Lung (tissue), 12 donors: ENCODE measurements around the gene RAB9B. TPM values are rescaled to one million over a fixed set of nuclear protein-coding genes. Genes with fewer than 3 reads are reported as not detected.

ENCODE experiments used
- ATAC-seq: fragments of 200-7000 bp; cut with Tn5 transposase; one replicate; pipeline ENCODE4 v1.9.1; 2020; ENCODE audit warnings: moderate number of reproducible peaks; ENCODE audit not compliant: insufficient read depth, low FRiP score
- DNase-seq, 3 donors: peaks; one replicate each; pipeline ENCODE4 v3.0.0-alpha.2; 2013 to 2017
- H3K27ac ChIP-seq, 2 donors: one replicate each; pipeline ENCODE4 v1.5.1; 2013; ENCODE audit warnings: mild to moderate bottlenecking in 2 of 2, moderate library complexity in 2 of 2, control low read depth in 1 of 2, inconsistent platforms in 1 of 2, low read depth in 1 of 2, low read length in 1 of 2
- H3K27me3 ChIP-seq, 3 donors: one replicate each; pipeline ENCODE4 v1.5.1; 2013; ENCODE audit warnings: low read length in 2 of 3; ENCODE audit not compliant: control insufficient read depth in 3 of 3, insufficient read depth in 3 of 3
- H3K36me3 ChIP-seq, 4 donors: one replicate each; pipeline ENCODE4 v1.5.1; 2013; ENCODE audit warnings: low read length in 4 of 4, mild to moderate bottlenecking in 1 of 4, moderate library complexity in 1 of 4; ENCODE audit not compliant: control insufficient read depth in 4 of 4, insufficient read depth in 4 of 4
- H3K4me1 ChIP-seq, 5 donors: one replicate each; pipeline ENCODE4 v1.5.1; 2013; ENCODE audit warnings: low read length in 5 of 5, mild to moderate bottlenecking in 2 of 5, moderate library complexity in 1 of 5; ENCODE audit not compliant: control insufficient read depth in 5 of 5, insufficient read depth in 5 of 5
- H3K4me3 ChIP-seq: one replicate; pipeline ENCODE4 v1.5.1; 2013; ENCODE audit warnings: mild to moderate bottlenecking, control low read depth, moderate library complexity
- H3K9ac ChIP-seq, 2 donors: one replicate each; pipeline ENCODE4 v1.5.1; 2013; ENCODE audit warnings: low read length in 2 of 2, control low read depth in 1 of 2; ENCODE audit not compliant: insufficient read depth in 1 of 2
- H3K9me3 ChIP-seq, 4 donors: one replicate each; pipeline ENCODE4 v1.5.1; 2013; ENCODE audit warnings: low read length in 3 of 4, mild to moderate bottlenecking in 1 of 4, moderate library complexity in 1 of 4; ENCODE audit not compliant: control insufficient read depth in 4 of 4, insufficient read depth in 3 of 4
- WGBS, 2 donors: extraction: QIAGEN DNeasy Blood & Tissue Kit; methylation state at CpG; one replicate each; pipeline ENCODE4 v1.1.7; 2013; 5-methylcytosine and 5-hydroxymethylcytosine counted together
- polyA plus RNA-seq, 2 donors: library from polyadenylated mRNA; stranded (reverse); fragments of 200-250 nt; gene quantifications; one replicate each; pipeline ENCODE4 v1.2.1, GENCODE V29; 2013
- total RNA-seq, 2 donors: library from RNA; depleted of rRNA in 1 of 2; stranded (reverse); fragments of >200 nt in 1 of 2; gene quantifications; one replicate each; pipeline ENCODE4 v1.2.1, GENCODE V29; 2014 to 2021
- TF ChIP-seq, protein P1 (sequence below): IDR thresholded peaks from 2 replicates; pipeline ENCODE4 v1.5.1; 2012; ENCODE audit warnings: mild to moderate bottlenecking; ENCODE audit errors: control extremely low read depth, extremely low read depth
- donor health status: control.
- donor health status: control.
- donor health status: Bipolar disorder and iron deficiency.
- donor health status: healthy.
- donor health status: DM: yes; HTN: yes; CAD: no.

Gene RAB9B
- total and polyA plus RNA-seq, 4 donors: 0.16 to 3.3 (median 0.46) TPM

DNA sequence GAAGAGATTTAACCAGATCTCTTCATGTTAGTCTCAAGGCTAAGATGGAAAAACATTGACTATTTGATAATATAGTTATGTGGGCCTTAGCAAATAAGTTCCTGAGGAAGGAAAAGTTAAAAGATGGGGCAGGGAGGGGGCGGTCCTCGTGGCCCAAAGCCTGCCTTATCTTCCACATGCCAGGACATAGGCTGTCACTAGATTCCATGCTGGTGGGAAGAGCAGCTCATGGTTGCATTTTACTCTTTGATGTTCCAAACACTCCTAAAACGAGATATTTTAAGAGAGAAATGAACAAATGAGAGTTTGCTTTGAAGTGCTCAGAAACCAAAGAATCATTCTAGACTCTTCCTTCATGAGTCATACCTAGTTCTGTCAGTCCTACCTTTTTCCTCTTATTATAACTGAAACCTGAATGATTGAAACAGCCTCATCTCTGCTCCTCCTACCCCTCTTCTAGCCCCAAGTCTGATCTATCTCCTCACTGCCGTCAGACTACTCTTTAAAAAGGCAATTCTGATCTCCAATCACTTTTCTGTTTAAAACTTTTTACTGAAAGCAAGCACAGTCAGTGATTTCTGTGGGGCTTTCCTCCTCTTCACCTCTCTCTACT lies 25.1 kb downstream of the RAB9B start:
- DNase-seq: no peak
- ATAC-seq: no peak
- 51 to 74% methylated on average over 4 of the region's 4 CpGs for WGBS, 2 donors
- TF ChIP-seq, protein P1, sequence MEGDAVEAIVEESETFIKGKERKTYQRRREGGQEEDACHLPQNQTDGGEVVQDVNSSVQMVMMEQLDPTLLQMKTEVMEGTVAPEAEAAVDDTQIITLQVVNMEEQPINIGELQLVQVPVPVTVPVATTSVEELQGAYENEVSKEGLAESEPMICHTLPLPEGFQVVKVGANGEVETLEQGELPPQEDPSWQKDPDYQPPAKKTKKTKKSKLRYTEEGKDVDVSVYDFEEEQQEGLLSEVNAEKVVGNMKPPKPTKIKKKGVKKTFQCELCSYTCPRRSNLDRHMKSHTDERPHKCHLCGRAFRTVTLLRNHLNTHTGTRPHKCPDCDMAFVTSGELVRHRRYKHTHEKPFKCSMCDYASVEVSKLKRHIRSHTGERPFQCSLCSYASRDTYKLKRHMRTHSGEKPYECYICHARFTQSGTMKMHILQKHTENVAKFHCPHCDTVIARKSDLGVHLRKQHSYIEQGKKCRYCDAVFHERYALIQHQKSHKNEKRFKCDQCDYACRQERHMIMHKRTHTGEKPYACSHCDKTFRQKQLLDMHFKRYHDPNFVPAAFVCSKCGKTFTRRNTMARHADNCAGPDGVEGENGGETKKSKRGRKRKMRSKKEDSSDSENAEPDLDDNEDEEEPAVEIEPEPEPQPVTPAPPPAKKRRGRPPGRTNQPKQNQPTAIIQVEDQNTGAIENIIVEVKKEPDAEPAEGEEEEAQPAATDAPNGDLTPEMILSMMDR: no peak
- H3K36me3 ChIP-seq: no peaks in the 10 kb centered on the region
- H3K9me3 ChIP-seq: no peaks in the 10 kb centered on the region
- no peak overlapping the region for H3K4me3 ChIP-seq
- H3K4me1 ChIP-seq: no peaks in the 10 kb centered on the region
- no peak overlapping the region for H3K27ac ChIP-seq
- H3K9ac ChIP-seq: no peak overlapping the region
- peaks cover 4 to 44% (median 14%) of the 10 kb centered on the region in 3 donors for H3K27me3 ChIP-seq

DNA sequence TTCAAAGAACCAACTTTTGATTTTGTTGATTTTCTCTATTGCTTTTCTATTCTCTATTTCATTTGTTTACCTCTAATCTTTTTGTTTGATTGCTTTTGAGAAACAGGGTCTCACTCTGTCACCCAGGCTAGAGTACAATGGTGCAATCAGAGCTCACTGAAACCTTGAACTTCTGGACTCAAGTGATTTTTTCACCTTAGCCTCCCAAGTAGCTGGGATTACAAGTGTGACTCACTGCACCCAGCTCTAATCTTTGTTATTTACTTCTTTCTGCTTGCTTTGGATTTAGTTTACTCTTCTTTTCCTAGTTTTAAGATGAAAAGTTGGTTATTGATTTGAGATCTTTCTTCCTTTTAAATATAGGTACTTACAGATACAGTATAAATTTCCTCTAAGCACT lies 26.2 kb downstream of the RAB9B start:
- H3K4me1 ChIP-seq: no peaks in the 10 kb centered on the region
- ATAC-seq (no peak), DNase-seq (no peak)
- no peak overlapping the region for H3K9ac ChIP-seq
- no peaks in the 10 kb centered on the region for H3K9me3 ChIP-seq
- H3K36me3 ChIP-seq: no peaks in the 10 kb centered on the region
- TF ChIP-seq, protein P1: no peak
- no peak overlapping the region for H3K4me3 ChIP-seq
- H3K27me3 ChIP-seq: peaks cover 4 to 46% (median 16%) of the 10 kb centered on the region in 3 donors
- H3K27ac ChIP-seq: no peak overlapping the region

DNA sequence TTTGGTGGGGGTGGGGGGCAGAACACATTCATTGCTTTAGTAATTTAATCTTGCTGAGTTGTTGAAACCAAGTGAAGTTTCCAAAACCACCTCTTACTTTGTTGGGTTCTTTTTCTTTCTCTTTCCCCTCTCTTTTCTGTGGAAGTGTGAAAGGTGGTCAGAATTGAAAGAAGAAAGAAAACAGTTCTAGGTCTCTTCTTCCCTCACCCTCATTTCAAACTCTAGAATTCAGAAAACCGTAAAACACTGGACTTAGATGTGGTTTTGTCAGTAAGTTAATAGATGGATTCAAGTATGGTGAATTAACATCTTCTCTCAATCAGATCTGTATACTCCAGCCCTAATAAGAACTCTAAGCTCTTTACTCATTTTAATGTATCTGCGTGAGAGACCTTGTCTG lies 31.7 kb downstream of the RAB9B start:
- Histone ChIP-seq H3K4me1 (no peaks in the 10 kb centered on the region), H3K27me3 (peaks cover 0 to 33% (median 5%) of the 10 kb centered on the region in 3 donors), H3K9me3 (peaks cover 0 to 2% (median 0%) of the 10 kb centered on the region in 4 donors), H3K27ac (no peak overlapping the region), H3K36me3 (no peaks in the 10 kb centered on the region), H3K9ac (no peak overlapping the region), H3K4me3 (no peak overlapping the region)
- TF ChIP-seq, protein P1: no peak
- 77 to 95% methylated on average over 2 of the region's 2 CpGs for WGBS, 2 donors
- DNase-seq (no peak), ATAC-seq (no peak)

DNA sequence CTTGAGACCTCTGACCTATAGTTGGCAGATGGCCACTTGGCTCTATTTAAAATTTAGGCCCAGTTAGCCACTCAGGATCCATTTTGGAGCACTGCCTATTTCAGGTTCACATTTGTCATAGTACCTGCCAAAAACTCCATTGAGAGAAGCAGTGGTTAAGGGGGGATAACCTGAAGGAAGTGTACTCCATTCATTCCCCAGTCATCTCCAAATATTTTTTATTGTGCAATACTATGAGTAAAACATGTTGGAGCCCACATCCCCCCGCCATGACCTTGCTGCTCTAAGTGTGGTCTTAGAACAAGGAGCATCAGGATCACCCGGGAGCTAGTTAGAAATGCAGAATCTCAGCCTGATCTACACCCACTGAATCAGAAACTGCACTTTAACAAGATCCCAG lies 34.4 kb downstream of the RAB9B start:
- Histone ChIP-seq H3K9ac (no peak overlapping the region), H3K9me3 (peaks cover 0 to 2% (median 0%) of the 10 kb centered on the region in 4 donors), H3K27ac (no peak overlapping the region), H3K4me3 (no peak overlapping the region), H3K27me3 (peaks cover 0 to 41% (median 14%) of the 10 kb centered on the region in 3 donors), H3K36me3 (no peaks in the 10 kb centered on the region), H3K4me1 (no peaks in the 10 kb centered on the region)
- DNase-seq (no peak), ATAC-seq (no peak)
- TF ChIP-seq, protein P1: no peak
- WGBS, 2 donors: 77 to 88% methylated on average over 2 of the region's 2 CpGs
